HepG2 (cell line): ENCODE results near the gene MAP3K1. TPM values are rescaled to one million over a fixed set of nuclear protein-coding genes. Genes with fewer than 3 reads are reported as not detected.

Source experiments
- DPF2 ChIP-seq: sonication (generic); formaldehyde crosslinking; IDR thresholded peaks from 2 replicates; pipeline ENCODE4 v1.4.0; 2020; ENCODE audit warnings: mild to moderate bottlenecking, low read depth, missing genetic modification reagents, borderline replicate concordance
- EED ChIP-seq: sonication (generic); formaldehyde crosslinking; IDR thresholded peaks from 2 replicates; pipeline ENCODE4 v1.5.0; 2020; ENCODE audit warnings: mild to moderate bottlenecking, missing genetic modification reagents
- GFI1 ChIP-seq: sonication (generic); formaldehyde crosslinking; IDR thresholded peaks from 2 replicates; pipeline ENCODE4 v1.5.0; 2020; ENCODE audit warnings: missing genetic modification reagents, mild to moderate bottlenecking, borderline replicate concordance
- GZF1 ChIP-seq: sonication (generic); formaldehyde crosslinking; IDR thresholded peaks from 2 replicates; pipeline ENCODE4 v1.5.1; 2020; ENCODE audit warnings: mild to moderate bottlenecking, missing genetic modification reagents
- KAT2B ChIP-seq: fragments of 150-350 bp; IDR thresholded peaks from 2 replicates; pipeline ENCODE4 v1.6.1; 2014; ENCODE audit warnings: low read depth, low read length, borderline replicate concordance
- KDM2A ChIP-seq: sonication (generic); formaldehyde crosslinking; IDR thresholded peaks from 2 replicates; pipeline ENCODE4 v1.4.0; 2020; ENCODE audit warnings: low read depth, missing genetic modification reagents, borderline replicate concordance
- MAZ ChIP-seq, 2 experiments: sonication (generic) in 1 of 2; formaldehyde crosslinking in 1 of 2; IDR thresholded peaks; 2 replicates each; pipeline versions ENCODE4 v1.5.0 to v1.6.1; 2012 to 2020; ENCODE audit warnings: low read depth in 2 of 2, mild to moderate bottlenecking in 2 of 2, borderline replicate concordance in 1 of 2, improper control_type of control experiment in 1 of 2, low read length in 1 of 2, missing genetic modification reagents in 1 of 2, moderate library complexity in 1 of 2
- MIXL1 ChIP-seq: IDR thresholded peaks from 2 replicates; pipeline ENCODE4 v1.6.1; 2016
- NFKB2 ChIP-seq: sonication (generic); formaldehyde crosslinking; IDR thresholded peaks from 2 replicates; pipeline ENCODE4 v1.4.0; 2020; ENCODE audit warnings: missing genetic modification reagents, borderline replicate concordance
- RNF2 ChIP-seq: fragments of 450-650 bp; conservative IDR thresholded peaks from 2 replicates; pipeline ENCODE4 v1.6.1; 2016; ENCODE audit warnings: low read depth
- SIN3A ChIP-seq: IDR thresholded peaks from 2 replicates; pipeline ENCODE4 v1.6.1; 2011; ENCODE audit warnings: low read depth, mild to moderate bottlenecking, control low read depth, low read length, borderline replicate concordance
- YEATS2 ChIP-seq: sonication (generic); formaldehyde crosslinking; IDR thresholded peaks from 2 replicates; pipeline ENCODE4 v1.4.0; 2020; ENCODE audit warnings: missing genetic modification reagents, borderline replicate concordance
- ZNF367 ChIP-seq: sonication (generic); formaldehyde crosslinking; IDR thresholded peaks from 2 replicates; pipeline ENCODE4 v1.4.0; 2020; ENCODE audit warnings: missing genetic modification reagents, borderline replicate concordance
- ZNF552 ChIP-seq: sonication (generic); formaldehyde crosslinking; IDR thresholded peaks from 2 replicates; pipeline ENCODE4 v1.9.0; 2022; ENCODE audit warnings: missing genetic modification reagents, mild to moderate bottlenecking, borderline replicate concordance
- ZNF619 ChIP-seq: sonication (generic); formaldehyde crosslinking; IDR thresholded peaks from 2 replicates; pipeline ENCODE4 v1.4.0; 2020; ENCODE audit warnings: mild to moderate bottlenecking, missing genetic modification reagents
- polyA plus RNA-seq, 8 experiments: library from polyadenylated mRNA; depleted of rRNA in 3 of 8; stranded (reverse) in 7 of 8; unstranded in 1 of 8; fragments of >200 nt; fragmentation: Illumina TruSeq in 4 of 8; extraction: Trizol in 4 of 8; gene quantifications; 2 replicates each; pipeline versions ENCODE4 v1.2.1 to v1.2.3, GENCODE V29; 2011 to 2016; ENCODE audit warnings: low read depth in 4 of 8, missing spikeins in 1 of 8, mixed read lengths in 1 of 8; ENCODE audit not compliant: insufficient read depth in 1 of 8
- total RNA-seq, 5 experiments: library from RNA; depleted of rRNA; stranded (reverse); fragments of >200 nt; fragmentation: Illumina TruSeq; extraction: Trizol; gene quantifications; 2 replicates each; pipeline ENCODE4 v1.2.3, GENCODE V29; 2016; ENCODE audit warnings: low read depth in 1 of 5
- TF ChIP-seq, protein P1 (sequence below): sonication (generic); formaldehyde crosslinking; IDR thresholded peaks from 2 replicates; pipeline ENCODE4 v1.9.0; 2021; ENCODE audit warnings: missing genetic modification reagents, borderline replicate concordance
- TF ChIP-seq, protein P2 (sequence below): sonication (generic); formaldehyde crosslinking; conservative IDR thresholded peaks from 2 replicates; pipeline ENCODE4 v1.8.0; 2022; ENCODE audit warnings: mild to moderate bottlenecking, moderate library complexity, missing genetic modification reagents
- TF ChIP-seq, protein P3 (sequence below): sonication (generic); formaldehyde crosslinking; IDR thresholded peaks from 2 replicates; pipeline ENCODE4 v1.5.1; 2020; ENCODE audit warnings: missing genetic modification reagents, mild to moderate bottlenecking, borderline replicate concordance
- TF ChIP-seq, protein P4 (sequence below): sonication (generic); formaldehyde crosslinking; IDR thresholded peaks from 2 replicates; pipeline ENCODE4 v1.5.0; 2020; ENCODE audit warnings: mild to moderate bottlenecking, missing genetic modification reagents

The MAP3K1 gene
- total and polyA plus RNA-seq, 2 of the 13 experiments (the other 11 are each of a cell fraction or from before 2014, with no cell fraction given), result 16.4 to 30.3 TPM

DNA sequence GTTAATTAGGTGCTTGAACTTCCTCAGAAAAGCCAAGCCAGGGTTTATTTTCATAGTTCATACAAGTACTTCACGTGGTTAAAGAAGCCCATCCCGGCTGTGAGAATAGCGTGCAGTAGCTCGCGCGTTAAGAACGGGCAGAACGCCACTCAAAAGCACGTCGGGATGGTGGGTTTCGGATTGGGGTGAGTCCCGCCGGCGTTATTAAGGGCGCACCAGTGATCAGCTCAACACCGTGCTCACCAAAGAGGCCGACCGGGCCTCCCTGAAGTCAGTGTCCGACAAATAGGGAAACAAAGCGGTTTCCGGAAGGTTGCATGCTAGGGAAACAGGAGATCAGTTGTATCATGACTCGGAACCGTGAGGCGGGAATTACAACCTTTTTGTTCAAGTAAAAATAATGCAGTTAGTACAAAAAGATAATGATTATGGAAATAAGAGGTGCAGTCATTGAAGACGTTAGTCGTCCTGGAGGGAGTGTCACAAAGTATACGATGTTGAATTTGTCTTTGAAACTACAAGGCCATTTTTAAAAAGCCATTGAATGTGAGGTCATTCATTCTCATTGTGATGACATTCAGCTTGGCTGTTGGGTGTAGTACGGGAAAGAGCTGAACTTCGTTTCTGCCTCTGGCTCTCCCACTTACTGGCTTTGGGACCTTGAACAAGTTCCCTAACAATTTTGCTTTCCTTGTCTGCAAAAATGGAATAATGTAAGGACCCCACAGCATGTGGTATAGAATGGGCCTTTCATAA lies 95.0 kb downstream of the MAP3K1 start (continued):
- TF ChIP-seq GFI1 (CRISPR knock-in tag) (no peak), MIXL1 (CRISPR knock-in tag) (no peak), SIN3A (no peak), MAZ (IDR thresholded peaks at IDR 0.05; ENCODE audit: borderline replicate concordance, low read depth, low read length) (no peak), MAZ (CRISPR knock-in tag; IDR thresholded peaks at IDR 0.05; ENCODE audit: low read depth) (no peak; the same call in 1 of the 2 replicates), ZNF367 (CRISPR knock-in tag) (no peak), KDM2A (CRISPR knock-in tag) (0 out of 2 replicates have a peak, but pooled peaks have one; percentile 19), EED (no peak), ZNF552 (0 out of 2 replicates have a peak, but pooled peaks have one; percentile 11), NFKB2 (no peak; the same call in 1 of the 2 replicates), YEATS2 (CRISPR knock-in tag) (peak; percentile 40; the same call in 1 of the 2 replicates), ZNF619 (CRISPR knock-in tag) (no peak), KAT2B (no peak), RNF2 (0 out of 2 replicates have a peak, but pooled peaks have one; percentile 42), DPF2 (no peak), GZF1 (CRISPR knock-in tag) (no peak; the same call in 1 of the 2 replicates)
- TF ChIP-seq, protein P1, sequence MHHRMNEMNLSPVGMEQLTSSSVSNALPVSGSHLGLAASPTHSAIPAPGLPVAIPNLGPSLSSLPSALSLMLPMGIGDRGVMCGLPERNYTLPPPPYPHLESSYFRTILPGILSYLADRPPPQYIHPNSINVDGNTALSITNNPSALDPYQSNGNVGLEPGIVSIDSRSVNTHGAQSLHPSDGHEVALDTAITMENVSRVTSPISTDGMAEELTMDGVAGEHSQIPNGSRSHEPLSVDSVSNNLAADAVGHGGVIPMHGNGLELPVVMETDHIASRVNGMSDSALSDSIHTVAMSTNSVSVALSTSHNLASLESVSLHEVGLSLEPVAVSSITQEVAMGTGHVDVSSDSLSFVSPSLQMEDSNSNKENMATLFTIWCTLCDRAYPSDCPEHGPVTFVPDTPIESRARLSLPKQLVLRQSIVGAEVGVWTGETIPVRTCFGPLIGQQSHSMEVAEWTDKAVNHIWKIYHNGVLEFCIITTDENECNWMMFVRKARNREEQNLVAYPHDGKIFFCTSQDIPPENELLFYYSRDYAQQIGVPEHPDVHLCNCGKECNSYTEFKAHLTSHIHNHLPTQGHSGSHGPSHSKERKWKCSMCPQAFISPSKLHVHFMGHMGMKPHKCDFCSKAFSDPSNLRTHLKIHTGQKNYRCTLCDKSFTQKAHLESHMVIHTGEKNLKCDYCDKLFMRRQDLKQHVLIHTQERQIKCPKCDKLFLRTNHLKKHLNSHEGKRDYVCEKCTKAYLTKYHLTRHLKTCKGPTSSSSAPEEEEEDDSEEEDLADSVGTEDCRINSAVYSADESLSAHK (CRISPR knock-in tag), result no peak
- TF ChIP-seq, protein P2, sequence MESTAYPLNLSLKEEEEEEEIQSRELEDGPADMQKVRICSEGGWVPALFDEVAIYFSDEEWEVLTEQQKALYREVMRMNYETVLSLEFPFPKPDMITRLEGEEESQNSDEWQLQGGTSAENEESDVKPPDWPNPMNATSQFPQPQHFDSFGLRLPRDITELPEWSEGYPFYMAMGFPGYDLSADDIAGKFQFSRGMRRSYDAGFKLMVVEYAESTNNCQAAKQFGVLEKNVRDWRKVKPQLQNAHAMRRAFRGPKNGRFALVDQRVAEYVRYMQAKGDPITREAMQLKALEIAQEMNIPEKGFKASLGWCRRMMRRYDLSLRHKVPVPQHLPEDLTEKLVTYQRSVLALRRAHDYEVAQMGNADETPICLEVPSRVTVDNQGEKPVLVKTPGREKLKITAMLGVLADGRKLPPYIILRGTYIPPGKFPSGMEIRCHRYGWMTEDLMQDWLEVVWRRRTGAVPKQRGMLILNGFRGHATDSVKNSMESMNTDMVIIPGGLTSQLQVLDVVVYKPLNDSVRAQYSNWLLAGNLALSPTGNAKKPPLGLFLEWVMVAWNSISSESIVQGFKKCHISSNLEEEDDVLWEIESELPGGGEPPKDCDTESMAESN (CRISPR knock-in tag), result no peak
- TF ChIP-seq, protein P3, sequence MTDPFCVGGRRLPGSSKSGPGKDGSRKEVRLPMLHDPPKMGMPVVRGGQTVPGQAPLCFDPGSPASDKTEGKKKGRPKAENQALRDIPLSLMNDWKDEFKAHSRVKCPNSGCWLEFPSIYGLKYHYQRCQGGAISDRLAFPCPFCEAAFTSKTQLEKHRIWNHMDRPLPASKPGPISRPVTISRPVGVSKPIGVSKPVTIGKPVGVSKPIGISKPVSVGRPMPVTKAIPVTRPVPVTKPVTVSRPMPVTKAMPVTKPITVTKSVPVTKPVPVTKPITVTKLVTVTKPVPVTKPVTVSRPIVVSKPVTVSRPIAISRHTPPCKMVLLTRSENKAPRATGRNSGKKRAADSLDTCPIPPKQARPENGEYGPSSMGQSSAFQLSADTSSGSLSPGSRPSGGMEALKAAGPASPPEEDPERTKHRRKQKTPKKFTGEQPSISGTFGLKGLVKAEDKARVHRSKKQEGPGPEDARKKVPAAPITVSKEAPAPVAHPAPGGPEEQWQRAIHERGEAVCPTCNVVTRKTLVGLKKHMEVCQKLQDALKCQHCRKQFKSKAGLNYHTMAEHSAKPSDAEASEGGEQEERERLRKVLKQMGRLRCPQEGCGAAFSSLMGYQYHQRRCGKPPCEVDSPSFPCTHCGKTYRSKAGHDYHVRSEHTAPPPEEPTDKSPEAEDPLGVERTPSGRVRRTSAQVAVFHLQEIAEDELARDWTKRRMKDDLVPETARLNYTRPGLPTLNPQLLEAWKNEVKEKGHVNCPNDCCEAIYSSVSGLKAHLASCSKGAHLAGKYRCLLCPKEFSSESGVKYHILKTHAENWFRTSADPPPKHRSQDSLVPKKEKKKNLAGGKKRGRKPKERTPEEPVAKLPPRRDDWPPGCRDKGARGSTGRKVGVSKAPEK, result 0 out of 2 replicates have a peak, but pooled peaks have one; percentile 67
- TF ChIP-seq, protein P4, sequence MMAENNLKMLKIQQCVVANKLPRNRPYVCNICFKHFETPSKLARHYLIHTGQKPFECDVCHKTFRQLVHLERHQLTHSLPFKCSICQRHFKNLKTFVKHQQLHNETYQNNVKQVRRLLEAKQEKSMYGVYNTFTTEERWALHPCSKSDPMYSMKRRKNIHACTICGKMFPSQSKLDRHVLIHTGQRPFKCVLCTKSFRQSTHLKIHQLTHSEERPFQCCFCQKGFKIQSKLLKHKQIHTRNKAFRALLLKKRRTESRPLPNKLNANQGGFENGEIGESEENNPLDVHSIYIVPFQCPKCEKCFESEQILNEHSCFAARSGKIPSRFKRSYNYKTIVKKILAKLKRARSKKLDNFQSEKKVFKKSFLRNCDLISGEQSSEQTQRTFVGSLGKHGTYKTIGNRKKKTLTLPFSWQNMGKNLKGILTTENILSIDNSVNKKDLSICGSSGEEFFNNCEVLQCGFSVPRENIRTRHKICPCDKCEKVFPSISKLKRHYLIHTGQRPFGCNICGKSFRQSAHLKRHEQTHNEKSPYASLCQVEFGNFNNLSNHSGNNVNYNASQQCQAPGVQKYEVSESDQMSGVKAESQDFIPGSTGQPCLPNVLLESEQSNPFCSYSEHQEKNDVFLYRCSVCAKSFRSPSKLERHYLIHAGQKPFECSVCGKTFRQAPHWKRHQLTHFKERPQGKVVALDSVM, result peak; percentile 55
